Parathyroid adenoma (tissue), 2 donors: ENCODE data around the gene SP2.

Source experiments
- H2AFZ ChIP-seq: fragments of 300-600 bp; sonication (generic); one replicate; pipeline ENCODE4 v1.7.0; 2017; ENCODE audit warnings: antibody characterized with exemption, mild to moderate bottlenecking
- H3K27ac ChIP-seq: fragments of 300-600 bp; sonication (generic); one replicate; pipeline ENCODE4 v1.7.0; 2017
- H3K27me3 ChIP-seq: fragments of 300-600 bp; sonication (generic); one replicate; pipeline ENCODE4 v1.7.0; 2017; ENCODE audit warnings: low read length; ENCODE audit not compliant: control insufficient read depth, insufficient read depth
- H3K36me3 ChIP-seq: fragments of 300-600 bp; sonication (generic); one replicate; pipeline ENCODE4 v1.7.0; 2017; ENCODE audit warnings: low read length; ENCODE audit not compliant: control insufficient read depth, insufficient read depth
- H3K4me1 ChIP-seq: fragments of 300-600 bp; sonication (generic); one replicate; pipeline ENCODE4 v1.7.0; 2017; ENCODE audit warnings: control low read depth
- H3K4me2 ChIP-seq: fragments of 300-600 bp; sonication (generic); one replicate; pipeline ENCODE4 v1.7.0; 2017; ENCODE audit warnings: low read length
- H3K4me3 ChIP-seq: fragments of 300-600 bp; sonication (generic); one replicate; pipeline ENCODE4 v1.7.0; 2017; ENCODE audit warnings: low read depth, low read length
- H3K79me2 ChIP-seq: fragments of 300-600 bp; sonication (generic); one replicate; pipeline ENCODE4 v1.7.0; 2017; ENCODE audit warnings: control low read depth
- H3K9ac ChIP-seq: fragments of 300-600 bp; sonication (generic); one replicate; pipeline ENCODE4 v1.7.0; 2017; ENCODE audit warnings: mild to moderate bottlenecking
- H3K9me3 ChIP-seq: fragments of 300-600 bp; sonication (generic); one replicate; pipeline ENCODE4 v1.7.0; 2017; ENCODE audit warnings: low read length; ENCODE audit not compliant: control insufficient read depth
- TF ChIP-seq, protein P1 (sequence below): fragments of 300-600 bp; sonication (generic); IDR thresholded peaks from one replicate; pipeline ENCODE4 v1.7.0; 2017; ENCODE audit warnings: antibody characterized with exemption, mild to moderate bottlenecking
- donor health status: primary hyperparathyroidism.

Gene SP2

GRCh38 chr17:47975189-47975822, 79.3 kb downstream of the SP2 start:
- Histone ChIP-seq H3K27ac (no peak overlapping the region), H3K4me1 (peaks cover 9% of the 10 kb centered on the region), H3K9me3 (no peaks in the 10 kb centered on the region), H3K4me2 (no peak overlapping the region), H3K27me3 (no peaks in the 10 kb centered on the region), H3K36me3 (no peaks in the 10 kb centered on the region), H3K4me3 (no peak overlapping the region), H3K79me2 (no peaks in the 10 kb centered on the region), H2AFZ (no peak overlapping the region), H3K9ac (no peak overlapping the region)
- TF ChIP-seq, protein P1, sequence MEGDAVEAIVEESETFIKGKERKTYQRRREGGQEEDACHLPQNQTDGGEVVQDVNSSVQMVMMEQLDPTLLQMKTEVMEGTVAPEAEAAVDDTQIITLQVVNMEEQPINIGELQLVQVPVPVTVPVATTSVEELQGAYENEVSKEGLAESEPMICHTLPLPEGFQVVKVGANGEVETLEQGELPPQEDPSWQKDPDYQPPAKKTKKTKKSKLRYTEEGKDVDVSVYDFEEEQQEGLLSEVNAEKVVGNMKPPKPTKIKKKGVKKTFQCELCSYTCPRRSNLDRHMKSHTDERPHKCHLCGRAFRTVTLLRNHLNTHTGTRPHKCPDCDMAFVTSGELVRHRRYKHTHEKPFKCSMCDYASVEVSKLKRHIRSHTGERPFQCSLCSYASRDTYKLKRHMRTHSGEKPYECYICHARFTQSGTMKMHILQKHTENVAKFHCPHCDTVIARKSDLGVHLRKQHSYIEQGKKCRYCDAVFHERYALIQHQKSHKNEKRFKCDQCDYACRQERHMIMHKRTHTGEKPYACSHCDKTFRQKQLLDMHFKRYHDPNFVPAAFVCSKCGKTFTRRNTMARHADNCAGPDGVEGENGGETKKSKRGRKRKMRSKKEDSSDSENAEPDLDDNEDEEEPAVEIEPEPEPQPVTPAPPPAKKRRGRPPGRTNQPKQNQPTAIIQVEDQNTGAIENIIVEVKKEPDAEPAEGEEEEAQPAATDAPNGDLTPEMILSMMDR, result no peak

DNA sequence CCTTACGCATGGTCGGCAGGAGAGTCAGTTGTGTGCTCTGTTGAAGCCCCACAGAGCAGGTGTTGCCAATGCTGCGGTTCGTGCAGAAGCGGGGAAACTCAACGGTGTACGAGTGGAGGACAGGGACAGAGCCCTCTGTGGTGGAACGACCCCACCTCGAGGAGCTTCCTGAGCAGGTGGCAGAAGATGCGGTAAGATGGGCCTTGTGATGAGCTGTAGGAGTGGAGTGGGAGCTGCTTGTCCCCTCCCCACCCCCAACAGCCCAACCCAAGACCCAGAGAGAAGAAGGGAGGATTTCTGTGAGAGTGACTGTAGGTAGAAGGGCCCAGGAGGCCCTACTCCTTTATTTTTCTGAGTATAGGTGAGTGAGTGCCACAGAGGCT, 79.8 kb downstream of the SP2 start:
- no peaks in the 10 kb centered on the region for H3K27me3 ChIP-seq
- peaks cover 7% of the 10 kb centered on the region for H3K4me1 ChIP-seq
- H3K9me3 ChIP-seq, result no peaks in the 10 kb centered on the region
- no peak overlapping the region for H3K4me3 ChIP-seq
- no peak overlapping the region for H3K9ac ChIP-seq
- no peak overlapping the region for H3K27ac ChIP-seq
- no peaks in the 10 kb centered on the region for H3K79me2 ChIP-seq
- TF ChIP-seq, protein P1, result no peak
- H3K4me2 ChIP-seq, result no peak overlapping the region
- H3K36me3 ChIP-seq, result no peaks in the 10 kb centered on the region
- H2AFZ ChIP-seq, result no peak overlapping the region

DNA sequence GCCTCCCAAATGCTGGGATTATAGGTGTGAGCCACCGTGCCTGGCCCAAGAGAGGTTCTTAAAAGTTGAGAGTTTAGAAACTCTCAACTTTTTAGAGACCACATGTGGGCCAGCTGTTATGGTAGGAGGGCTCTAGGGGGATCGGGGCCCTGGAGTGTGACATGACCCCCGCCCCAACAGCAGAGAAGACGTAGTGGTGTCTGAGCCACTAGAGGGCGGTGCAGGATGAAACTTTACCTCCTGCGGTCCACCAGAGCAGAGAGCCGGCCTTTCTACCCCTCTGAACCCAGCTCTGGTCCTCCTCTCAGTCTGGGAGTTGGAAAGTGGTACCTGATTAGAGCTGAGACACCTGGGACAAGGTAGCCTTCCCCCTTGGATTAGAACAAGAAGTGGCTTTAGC, 82.3 kb downstream of the SP2 start:
- Histone ChIP-seq H3K27me3 (no peaks in the 10 kb centered on the region), H3K27ac (no peak overlapping the region), H2AFZ (no peak overlapping the region), H3K9me3 (no peaks in the 10 kb centered on the region), H3K79me2 (no peaks in the 10 kb centered on the region), H3K36me3 (no peaks in the 10 kb centered on the region), H3K9ac (no peak overlapping the region), H3K4me1 (peaks cover 7% of the 10 kb centered on the region), H3K4me3 (no peak overlapping the region), H3K4me2 (no peak overlapping the region)
- TF ChIP-seq, protein P1, result peak; percentile 84
